ENCODE data around the gene IGFLR1. TPM values are rescaled to one million over a fixed set of nuclear protein-coding genes. Genes with fewer than 3 reads are reported as not detected.

Gene IGFLR1
- total and polyA plus RNA-seq, 2 donors (not counting 3 experiments of a cell fraction or from before 2014, with no cell fraction given): 2.6 to 7.6 TPM

- H2AFZ ChIP-seq (ENCODE audit: low read depth, low read length): no peak overlapping the region
- H3K36me3 ChIP-seq (ENCODE audit: control insufficient read depth in 2 of 2, extremely low read depth in 1 of 2, insufficient read depth in 2 of 2, low read length in 2 of 2): peaks cover 26 to 80% of the 10 kb centered on the region in 2 experiments
- ChIA-PET POLR2A (no interaction called here), CTCF (no interaction called here)
- intact Hi-C loops (cut with micrococcal nuclease) (no loop called here), dilution Hi-C loops (cut with MboI; ENCODE audit: extremely low pct_ligation_motif_present, low sequenced_read_pairs) (no loop called here)
- no peak overlapping the region for H3K9ac ChIP-seq (replicated peaks; ENCODE audit: extremely low read depth, insufficient read depth, low read length)
- H3K27me3 ChIP-seq (ENCODE audit: control insufficient read depth in 2 of 2, insufficient read depth in 2 of 2, low read length in 2 of 2): no peaks in the 10 kb centered on the region
- no TSS peak for BruUV-seq (replicated peaks)
- no peaks in the 10 kb centered on the region for H3K4me1 ChIP-seq (ENCODE audit: control insufficient read depth, extremely low read depth, insufficient read depth, low read length)
- no peak overlapping the region for H3K27ac ChIP-seq (ENCODE audit: insufficient read depth, low read depth, low read length)
- DNase-seq (ENCODE audit: low read depth, low spot score) (no peak), FAIRE-seq (no peak)
- no peak overlapping the region for H3K4me2 ChIP-seq (ENCODE audit: insufficient read depth, low read length)
- no peaks in the 10 kb centered on the region for H3K9me3 ChIP-seq (replicated peaks; ENCODE audit: control insufficient read depth, insufficient read depth, low read length)
- H3K79me2 ChIP-seq (ENCODE audit: control insufficient read depth, insufficient read depth, low read length): peaks cover 7% of the 10 kb centered on the region
- no peak for TF ChIP-seq POLR2A (IDR thresholded peaks at IDR 0.05; ENCODE audit: low read depth, low read length)
- no peak for TF ChIP-seq GATA2 (IDR thresholded peaks at IDR 0.05; ENCODE audit: insufficient read depth, insufficient read length, low read depth, low read length)
- TF ChIP-seq EZH2 (IDR thresholded peaks at IDR 0.05; ENCODE audit: borderline replicate concordance, low read depth, low read length, severe bottlenecking): no peak
- no peak for TF ChIP-seq MYC (IDR thresholded peaks at IDR 0.05; ENCODE audit: low read depth, low read length)
- no peak for TF ChIP-seq JUN (IDR thresholded peaks at IDR 0.05; ENCODE audit: borderline replicate concordance, insufficient read depth, insufficient read length, low read depth)
- TF ChIP-seq CTCF (IDR thresholded peaks at IDR 0.05; ENCODE audit: extremely low read depth in 1 of 2, insufficient read depth in 1 of 2, low read depth in 1 of 2, low read length in 2 of 2): no peak
- TF ChIP-seq FOS (IDR thresholded peaks at IDR 0.05; ENCODE audit: borderline replicate concordance, insufficient read depth, low read length): no peak
- TF ChIP-seq MAX (IDR thresholded peaks at IDR 0.05; ENCODE audit: insufficient read depth, insufficient read length): no peak
- TF ChIP-seq POLR2AphosphoS5 (IDR thresholded peaks at IDR 0.05; ENCODE audit: insufficient read depth, low read depth, low read length): no peak
- H3K9me1 ChIP-seq (replicated peaks; ENCODE audit: control insufficient read depth, extremely low read depth, insufficient read depth, low read length): no peaks in the 10 kb centered on the region
- no peak overlapping the region for H3K4me3 ChIP-seq (replicated peaks in 1 of 3; ENCODE audit: insufficient read depth in 1 of 3, low read depth in 1 of 3, low read length in 3 of 3)
- H4K20me1 ChIP-seq (replicated peaks; ENCODE audit: control insufficient read depth, extremely low read depth, insufficient read depth, low read length): no peaks in the 10 kb centered on the region
Measured at GRCh38 chr19:35725216-35725861, 16.9 kb downstream of the IGFLR1 start.
